BLaER1 (cell line): ENCODE measurements around the gene PPP1R14B.

Experiments used
- H3K27ac ChIP-seq: shearing (Covaris generic); formaldehyde crosslinking; 2 replicates; pipeline ENCODE4 v1.8.1; 2022
- H3K27me3 ChIP-seq: shearing (Covaris generic); formaldehyde crosslinking; 2 replicates; pipeline ENCODE4 v1.8.1; 2022
- H3K36me3 ChIP-seq: shearing (Covaris generic); formaldehyde crosslinking; 2 replicates; pipeline ENCODE4 v1.8.1; 2022
- H3K4me1 ChIP-seq: shearing (Covaris generic); formaldehyde crosslinking; 2 replicates; pipeline ENCODE4 v1.8.1; 2022
- H3K4me2 ChIP-seq: shearing (Covaris generic); formaldehyde crosslinking; 2 replicates; pipeline ENCODE4 v1.8.1; 2022
- H3K4me3 ChIP-seq: shearing (Covaris generic); formaldehyde crosslinking; 2 replicates; pipeline ENCODE4 v1.8.1; 2022
- H3K9ac ChIP-seq: shearing (Covaris generic); formaldehyde crosslinking; 2 replicates; pipeline ENCODE4 v1.8.1; 2022
- H3K9me3 ChIP-seq: shearing (Covaris generic); formaldehyde crosslinking; 2 replicates; pipeline ENCODE4 v1.8.1; 2022
- H4K20me1 ChIP-seq: shearing (Covaris generic); formaldehyde crosslinking; 2 replicates; pipeline ENCODE4 v1.8.1; 2022
- Cebpa-rat ChIP-seq: shearing (Covaris generic); IDR thresholded peaks from 2 replicates; pipeline ENCODE4 v1.8.1; 2022

The PPP1R14B gene

GRCh38 chr11:64281957-64282770 lies 35.4 kb upstream of the PPP1R14B start:
- Histone ChIP-seq H4K20me1 (no peaks in the 10 kb centered on the region), H3K36me3 (peaks cover 41% of the 10 kb centered on the region), H3K27me3 (no peaks in the 10 kb centered on the region), H3K9me3 (no peaks in the 10 kb centered on the region), H3K27ac (no peak overlapping the region), H3K4me2 (no peak overlapping the region), H3K9ac (no peak overlapping the region), H3K4me1 (peaks cover 28% of the 10 kb centered on the region), H3K4me3 (no peak overlapping the region)
- TF ChIP-seq Cebpa-rat: no peak

- no peak overlapping the region for H3K4me3 ChIP-seq
- H3K9me3 ChIP-seq: no peaks in the 10 kb centered on the region
- H3K27ac ChIP-seq: no peak overlapping the region
- peaks cover 19% of the 10 kb centered on the region for H3K4me1 ChIP-seq
- H3K27me3 ChIP-seq: no peaks in the 10 kb centered on the region
- no peak overlapping the region for H3K4me2 ChIP-seq
- no peaks in the 10 kb centered on the region for H4K20me1 ChIP-seq
- no peak for TF ChIP-seq Cebpa-rat
- peaks cover 70% of the 10 kb centered on the region for H3K36me3 ChIP-seq
- no peak overlapping the region for H3K9ac ChIP-seq
Observed at GRCh38 chr11:64278576-64279190, 31.9 kb upstream of the PPP1R14B start.

- Histone ChIP-seq H3K4me3 (no peak overlapping the region), H3K9me3 (no peaks in the 10 kb centered on the region), H4K20me1 (no peaks in the 10 kb centered on the region), H3K4me1 (peaks cover 23% of the 10 kb centered on the region), H3K27me3 (no peaks in the 10 kb centered on the region), H3K9ac (peak overlapping the region; percentile 50; the same call in 1 of the 2 replicates), H3K4me2 (peak overlapping the region; percentile 27), H3K36me3 (peaks cover 70% of the 10 kb centered on the region), H3K27ac (peak overlapping the region; percentile 14; the same call in 1 of the 2 replicates)
- TF ChIP-seq Cebpa-rat: no peak
Observed at GRCh38 chr11:64276653-64277431, 30.1 kb upstream of the PPP1R14B start.

- Histone ChIP-seq H4K20me1 (no peaks in the 10 kb centered on the region), H3K36me3 (peaks cover 60% of the 10 kb centered on the region), H3K9me3 (no peaks in the 10 kb centered on the region), H3K9ac (no peak overlapping the region), H3K27ac (no peak overlapping the region), H3K4me2 (no peak overlapping the region), H3K4me1 (peaks cover 27% of the 10 kb centered on the region), H3K27me3 (no peaks in the 10 kb centered on the region), H3K4me3 (no peak overlapping the region)
- TF ChIP-seq Cebpa-rat: no peak
Observed at GRCh38 chr11:64275841-64276240, 29.1 kb upstream of the PPP1R14B start.

GRCh38 chr11:64275031-64275800 lies 28.5 kb upstream of the PPP1R14B start:
- peaks cover 58% of the 10 kb centered on the region for H3K36me3 ChIP-seq
- H3K27me3 ChIP-seq: no peaks in the 10 kb centered on the region
- H3K4me2 ChIP-seq: no peak overlapping the region
- no peak overlapping the region for H3K4me3 ChIP-seq
- no peak for TF ChIP-seq Cebpa-rat
- no peaks in the 10 kb centered on the region for H3K9me3 ChIP-seq
- H3K9ac ChIP-seq: no peak overlapping the region
- peaks cover 27% of the 10 kb centered on the region for H3K4me1 ChIP-seq
- H4K20me1 ChIP-seq: no peaks in the 10 kb centered on the region
- H3K27ac ChIP-seq: no peak overlapping the region

- peaks cover 24% of the 10 kb centered on the region; the same call in 1 of the 2 replicates for H3K36me3 ChIP-seq
- no peaks in the 10 kb centered on the region for H4K20me1 ChIP-seq
- H3K9me3 ChIP-seq: no peaks in the 10 kb centered on the region
- peak overlapping the region; percentile 83 for H3K4me3 ChIP-seq
- TF ChIP-seq Cebpa-rat: peak; percentile 94
- H3K9ac ChIP-seq: peak overlapping the region; percentile 97
- peak overlapping the region; percentile 96 for H3K4me2 ChIP-seq
- H3K27ac ChIP-seq: peak overlapping the region; percentile 100
- H3K27me3 ChIP-seq: no peaks in the 10 kb centered on the region
- peaks cover 61% of the 10 kb centered on the region for H3K4me1 ChIP-seq
Observed at GRCh38 chr11:64269540-64270220, 22.9 kb upstream of the PPP1R14B start.

GRCh38 chr11:64268893-64269539 lies 22.3 kb upstream of the PPP1R14B start:
- H3K4me2 ChIP-seq: peak overlapping the region; percentile 96
- TF ChIP-seq Cebpa-rat: no peak
- peak overlapping the region; percentile 83 for H3K4me3 ChIP-seq
- no peaks in the 10 kb centered on the region for H4K20me1 ChIP-seq
- peak overlapping the region; percentile 97 for H3K9ac ChIP-seq
- no peaks in the 10 kb centered on the region for H3K9me3 ChIP-seq
- H3K27ac ChIP-seq: peak overlapping the region; percentile 100
- peaks cover 25% of the 10 kb centered on the region for H3K36me3 ChIP-seq
- peaks cover 68% of the 10 kb centered on the region for H3K4me1 ChIP-seq
- no peaks in the 10 kb centered on the region for H3K27me3 ChIP-seq

- Histone ChIP-seq H3K4me2 (peak overlapping the region; percentile 96), H3K4me1 (peaks cover 75% of the 10 kb centered on the region), H4K20me1 (no peaks in the 10 kb centered on the region), H3K4me3 (peak overlapping the region; percentile 83), H3K9me3 (no peaks in the 10 kb centered on the region), H3K27ac (peak overlapping the region; percentile 100), H3K9ac (peak overlapping the region; percentile 97), H3K27me3 (no peaks in the 10 kb centered on the region), H3K36me3 (peaks cover 28% of the 10 kb centered on the region)
- TF ChIP-seq Cebpa-rat: no peak
Observed at GRCh38 chr11:64268025-64268892, 21.5 kb upstream of the PPP1R14B start.
